NCI-H2029 (cell line): ENCODE data around the gene MAGI1.
A peak's percentile ranks its signal among the peaks of the same experiment; 100 is the strongest.

Source experiments
- DNase-seq: peaks from one replicate; lab custom pipeline; 2025; lab: John Stamatoyannopoulos, UW

The MAGI1 gene

DNA sequence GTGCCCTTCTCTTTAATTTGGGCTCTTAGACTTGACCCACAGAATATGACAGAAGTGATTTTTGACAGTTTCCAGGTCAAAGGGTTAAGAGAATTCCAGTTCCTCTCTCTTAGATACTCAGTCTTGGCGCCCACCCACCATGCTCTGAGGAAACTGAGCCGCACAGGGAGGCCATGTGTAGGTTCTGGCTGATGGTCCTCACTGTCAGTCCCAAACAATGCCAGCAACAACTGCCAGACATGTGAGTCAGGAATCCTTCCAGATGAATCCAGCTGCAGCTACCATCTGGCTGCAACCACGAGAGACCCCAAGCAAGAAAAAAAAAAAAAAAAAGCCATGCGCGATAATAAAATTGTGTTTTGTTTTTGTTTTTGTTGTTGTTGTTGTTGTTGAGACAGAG, 326.6 kb downstream of the MAGI1 start:
- DNase-seq, result no peak

DNA sequence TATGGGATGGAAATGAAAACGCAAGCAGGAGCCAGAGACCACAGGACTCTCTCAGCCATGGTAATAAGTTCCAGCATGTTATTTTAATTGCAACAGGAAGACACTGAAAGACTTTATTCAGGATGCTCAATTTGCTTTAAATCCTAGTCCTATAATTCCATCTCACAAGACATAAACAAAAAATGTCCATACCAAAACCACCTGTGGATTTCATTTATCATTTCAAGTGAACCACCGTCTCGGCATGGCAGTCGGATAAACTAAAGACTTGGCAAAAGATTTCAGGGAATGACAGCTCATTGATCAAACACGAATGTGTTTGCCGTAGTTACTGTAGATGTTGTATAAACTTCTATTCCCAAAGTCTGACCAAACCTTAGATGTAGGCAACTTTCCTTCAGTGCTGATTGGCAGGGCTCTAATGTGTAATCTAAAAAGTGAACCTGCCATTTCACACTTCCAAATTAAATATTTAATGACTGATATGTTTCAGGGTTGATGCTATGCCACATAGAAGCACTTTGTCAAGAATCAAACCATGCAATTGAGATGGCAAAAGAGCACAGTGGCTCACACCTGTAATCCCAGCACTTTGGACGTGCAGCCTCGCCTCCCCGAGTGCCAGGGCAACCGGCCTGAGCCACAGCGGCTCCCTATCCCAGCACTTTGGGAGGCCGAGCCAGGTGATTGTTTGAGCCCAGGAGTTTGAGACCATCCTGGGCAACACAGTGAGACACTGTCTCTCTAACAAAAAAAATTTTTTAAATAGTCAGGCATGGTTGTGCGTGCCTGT, 331.7 kb downstream of the MAGI1 start:
- no peak for DNase-seq

DNA sequence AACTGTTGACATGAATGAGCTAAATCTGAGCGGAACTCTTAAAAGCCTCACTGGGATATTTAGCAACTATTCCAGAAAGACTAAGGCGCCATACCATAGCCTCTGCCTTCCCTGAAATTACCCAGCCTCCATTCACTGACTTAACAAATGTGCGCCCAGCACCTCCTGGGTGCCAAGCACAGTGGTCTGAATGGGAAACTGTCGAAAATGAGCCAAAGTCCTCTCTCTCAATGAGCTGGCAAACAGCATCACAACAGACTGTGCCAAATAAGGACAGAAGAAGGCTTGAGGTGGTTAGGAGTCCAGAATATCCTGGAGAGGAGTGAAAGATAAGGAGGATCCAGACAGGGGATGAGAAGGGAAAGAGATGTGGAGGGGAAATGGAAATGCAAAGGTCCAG, 332.4 kb downstream of the MAGI1 start:
- no peak for DNase-seq

DNA sequence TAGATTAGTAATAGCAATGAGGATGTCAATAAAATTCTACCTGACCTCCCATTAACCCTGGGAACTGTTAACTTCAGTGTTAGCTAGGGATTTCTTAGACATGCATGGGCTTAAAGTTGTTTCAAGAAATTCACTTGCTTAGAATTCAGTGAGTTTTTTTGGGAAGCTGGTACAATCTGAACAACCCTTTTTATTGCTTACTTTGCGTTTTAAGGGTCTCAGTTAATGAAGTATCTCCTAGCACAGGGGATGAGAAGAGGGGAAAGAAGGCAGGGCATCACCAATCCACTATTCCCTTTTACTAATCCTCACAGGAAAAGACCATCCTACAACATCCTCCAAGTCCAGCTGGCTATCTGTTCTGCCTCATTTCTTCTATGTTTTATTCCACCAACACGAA, 334.9 kb downstream of the MAGI1 start:
- no peak for DNase-seq

DNA sequence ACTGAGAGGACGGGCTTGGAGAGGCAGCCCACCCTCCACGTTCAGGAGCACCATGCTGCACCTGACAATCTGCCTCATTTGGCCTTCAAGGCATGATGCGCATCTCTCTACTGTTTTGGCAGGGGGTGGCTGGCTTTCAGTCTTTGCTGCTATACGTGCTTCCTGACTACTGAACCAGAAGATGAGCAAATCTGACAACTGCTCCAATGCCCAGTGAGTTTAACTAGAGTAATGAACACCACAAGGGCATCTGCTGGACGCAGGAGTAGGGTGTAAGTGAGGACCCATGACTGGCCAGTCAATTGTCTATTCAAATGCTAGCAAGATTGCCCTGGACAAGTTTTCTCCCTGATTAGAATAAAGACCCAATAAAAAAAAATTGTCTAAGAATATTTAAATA, 335.7 kb downstream of the MAGI1 start:
- no peak for DNase-seq

DNA sequence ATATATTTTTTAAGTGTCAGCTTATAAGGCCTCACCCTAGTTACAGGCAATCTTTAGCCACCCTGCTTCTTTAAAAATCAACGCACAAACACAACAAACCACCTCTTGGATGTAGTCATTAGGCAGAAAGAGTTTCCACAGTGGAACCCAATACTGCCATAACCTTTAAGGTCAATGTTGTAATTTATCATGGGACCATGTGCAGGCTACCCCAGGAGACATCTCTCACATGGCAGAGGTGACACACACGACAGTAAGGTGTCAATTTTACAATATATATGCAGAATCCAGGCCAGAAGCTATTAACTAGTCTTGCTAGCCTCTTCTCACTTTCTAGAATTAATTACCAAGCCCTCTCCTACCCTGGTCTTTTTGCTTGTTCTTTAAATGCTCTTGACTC, 336.5 kb downstream of the MAGI1 start:
- no peak for DNase-seq

DNA sequence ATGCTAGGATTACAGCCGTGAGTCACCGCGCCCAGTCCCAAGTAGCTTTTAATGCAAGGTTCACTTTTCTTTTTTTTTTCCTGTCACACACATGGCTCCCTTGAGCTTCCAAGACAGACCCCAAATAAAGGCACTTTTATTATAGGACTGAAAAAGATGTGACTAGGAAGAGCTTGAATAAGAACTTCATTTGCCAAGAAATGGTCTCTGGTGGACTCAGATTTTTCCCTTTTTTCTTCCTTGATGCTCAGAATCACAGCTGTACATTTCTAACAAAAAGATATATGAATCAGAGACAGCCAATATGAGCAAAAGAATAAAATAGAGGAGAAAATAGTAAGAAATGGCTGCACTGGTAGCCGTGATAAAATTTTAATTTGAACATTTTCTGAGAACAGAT, 337.2 kb downstream of the MAGI1 start:
- DNase-seq, result no peak

DNA sequence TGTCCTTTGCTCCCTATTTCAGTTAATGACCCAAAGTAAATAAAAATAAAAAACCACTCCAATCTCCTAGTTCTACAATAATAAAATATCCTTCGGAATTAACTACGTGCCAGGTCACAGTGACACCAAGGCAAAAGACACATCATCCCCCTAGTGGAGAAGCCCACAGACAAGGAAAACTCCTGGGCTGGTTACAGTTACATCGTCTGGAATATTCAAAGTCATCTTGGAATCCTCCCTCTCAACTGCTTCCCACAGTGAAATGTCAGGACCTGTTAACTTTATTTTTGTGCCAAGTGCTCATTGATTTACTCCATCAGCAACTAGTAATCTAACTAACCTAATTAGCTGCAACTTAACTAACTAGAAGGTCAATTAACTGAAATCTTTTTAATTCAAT, 349.3 kb downstream of the MAGI1 start:
- DNase-seq, result no peak

DNA sequence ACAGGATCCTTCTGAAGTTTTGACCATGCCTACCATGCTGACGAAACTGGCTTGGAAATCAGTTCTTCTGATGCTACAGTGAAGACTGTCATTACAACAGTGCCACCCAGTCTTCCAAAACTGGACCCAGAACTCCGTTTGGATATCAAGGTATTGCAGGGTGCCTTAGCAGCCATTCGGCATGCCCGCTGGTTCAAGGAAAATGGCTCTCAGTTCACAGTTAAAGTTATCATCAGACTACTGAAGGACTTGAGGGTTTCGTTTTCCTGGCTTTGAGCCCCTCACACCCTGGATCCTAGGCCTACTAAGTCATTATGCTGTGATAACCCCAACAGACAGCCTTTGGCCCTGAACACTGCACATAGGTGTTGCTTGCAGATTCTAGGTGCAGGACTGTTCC, 351.0 kb downstream of the MAGI1 start:
- no peak for DNase-seq

DNA sequence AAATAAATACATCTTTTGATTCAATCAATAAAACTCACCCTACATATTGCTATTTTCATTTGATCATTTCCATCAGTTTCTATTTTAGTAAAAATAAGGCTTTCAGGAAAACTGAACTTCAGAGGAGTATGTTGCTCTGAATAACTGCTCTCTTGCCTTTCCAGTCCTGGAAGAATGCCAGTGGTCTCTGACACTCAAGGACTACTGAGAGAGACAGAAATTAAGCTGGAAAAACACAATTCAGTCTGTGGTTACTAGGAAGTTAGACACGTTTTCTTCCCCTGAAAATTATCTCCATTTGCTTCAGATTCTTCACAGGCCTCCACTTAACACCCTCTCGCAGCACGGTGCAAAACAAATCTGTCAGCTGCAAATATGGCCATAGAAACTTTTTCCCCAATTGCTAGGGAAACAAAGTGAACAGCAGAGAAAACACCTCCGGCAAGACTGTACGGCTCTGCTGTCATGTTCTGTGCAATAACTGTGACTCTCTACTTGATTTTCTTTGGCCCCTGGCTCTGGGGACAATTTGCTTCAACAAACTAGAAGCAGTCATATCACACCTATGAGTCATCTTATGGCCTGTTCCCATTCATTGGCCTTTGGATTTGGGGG, 353.0 kb downstream of the MAGI1 start:
- no peak for DNase-seq

DNA sequence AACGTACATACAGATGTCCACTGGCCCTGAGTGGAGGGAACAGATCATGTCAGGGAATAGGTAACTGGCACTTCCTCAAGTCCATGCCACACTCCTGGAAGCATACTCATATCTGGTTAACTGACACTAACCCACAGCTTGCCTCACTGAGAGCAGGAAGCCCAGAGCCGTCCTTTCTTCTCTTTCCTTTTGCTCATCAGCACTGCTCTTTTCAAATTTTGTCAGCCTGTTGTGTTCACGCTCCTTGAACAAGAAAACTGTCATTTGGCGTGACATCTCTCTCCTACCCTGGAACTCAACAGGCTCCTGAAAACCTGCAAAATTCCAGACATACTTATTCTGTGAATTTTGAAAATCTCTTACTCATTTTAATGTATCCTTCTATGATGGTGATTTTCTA, 360.2 kb downstream of the MAGI1 start:
- DNase-seq, result no peak

DNA sequence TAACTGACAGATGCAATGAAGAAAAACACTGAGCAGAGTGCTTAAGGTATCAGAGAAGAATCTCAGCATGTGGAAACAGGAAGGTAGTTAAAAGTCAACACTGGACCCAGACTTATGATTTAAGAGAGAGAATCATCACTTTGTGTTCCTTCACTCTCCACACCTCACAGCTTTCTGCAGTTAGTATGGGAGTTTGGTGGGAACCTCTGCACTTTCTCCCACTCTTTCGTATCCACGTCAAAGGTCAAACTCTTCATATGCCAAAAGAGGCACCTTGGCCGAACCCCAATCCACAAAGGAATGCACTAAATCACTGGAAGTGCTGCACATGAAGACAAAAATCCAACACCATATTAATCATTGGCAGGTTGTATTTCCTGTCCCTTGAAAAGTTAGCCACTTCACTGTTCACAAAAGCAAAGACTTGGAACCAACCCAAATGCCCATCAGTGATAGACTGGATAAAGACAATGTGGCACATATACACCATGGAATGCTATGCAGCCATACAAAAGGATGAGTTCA, 361.2 kb downstream of the MAGI1 start:
- no peak for DNase-seq

DNA sequence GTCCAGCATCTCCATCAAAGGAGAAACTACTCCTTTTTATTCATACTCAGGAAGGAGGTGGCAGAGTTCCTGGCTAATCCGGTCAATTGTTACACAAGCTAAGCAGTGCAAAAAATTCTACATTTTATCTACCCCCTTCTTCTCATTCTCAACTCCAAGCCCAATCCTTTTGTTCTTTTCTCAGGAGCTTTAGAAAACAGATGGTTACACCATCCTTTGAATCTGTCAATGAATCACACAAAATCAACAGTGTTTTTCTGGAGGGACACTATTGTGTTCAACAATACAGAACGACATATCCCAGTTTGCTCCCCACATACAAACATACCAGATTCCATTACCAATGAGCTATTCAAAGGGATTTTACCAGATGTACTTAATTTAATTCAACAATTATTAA, 362.1 kb downstream of the MAGI1 start:
- DNase-seq, result no peak

DNA sequence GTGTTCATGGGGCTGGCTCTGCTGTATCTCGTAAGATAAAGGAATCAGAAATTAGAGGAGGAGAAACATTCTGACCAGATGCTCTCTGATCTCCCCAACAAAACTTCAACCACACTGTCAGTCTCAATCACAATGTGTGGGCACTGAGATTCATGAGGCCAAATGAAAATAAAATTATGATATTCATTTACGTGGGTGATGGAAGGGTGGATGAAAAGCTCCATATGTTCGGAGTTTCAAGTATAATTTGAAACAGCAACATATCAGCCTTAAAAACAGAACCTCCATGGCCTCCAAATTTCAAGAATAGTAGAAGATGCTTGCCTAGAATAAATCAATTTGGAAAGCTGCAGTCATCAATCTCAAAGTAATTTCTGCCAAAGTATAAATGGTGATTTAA, 363.7 kb downstream of the MAGI1 start:
- DNase-seq, result no peak

DNA sequence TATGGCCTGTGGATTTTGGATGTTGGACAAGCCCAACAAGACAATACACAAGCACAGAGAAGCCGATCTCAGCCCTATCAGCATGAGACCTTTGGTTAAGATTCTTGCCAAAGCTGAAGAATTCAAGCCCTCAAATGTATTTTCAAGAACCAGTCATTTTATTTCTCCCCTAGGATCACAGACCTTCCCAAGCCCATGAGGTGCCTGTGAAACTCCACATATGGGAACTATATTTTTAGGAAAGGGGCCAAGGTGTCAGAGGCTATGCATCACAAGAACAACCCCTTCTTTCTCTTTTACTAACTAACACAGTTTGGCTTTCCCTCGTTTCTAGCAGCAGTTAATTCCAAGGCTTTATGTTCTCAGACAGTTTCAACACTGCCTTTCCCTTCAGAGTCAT, 364.5 kb downstream of the MAGI1 start:
- no peak for DNase-seq

DNA sequence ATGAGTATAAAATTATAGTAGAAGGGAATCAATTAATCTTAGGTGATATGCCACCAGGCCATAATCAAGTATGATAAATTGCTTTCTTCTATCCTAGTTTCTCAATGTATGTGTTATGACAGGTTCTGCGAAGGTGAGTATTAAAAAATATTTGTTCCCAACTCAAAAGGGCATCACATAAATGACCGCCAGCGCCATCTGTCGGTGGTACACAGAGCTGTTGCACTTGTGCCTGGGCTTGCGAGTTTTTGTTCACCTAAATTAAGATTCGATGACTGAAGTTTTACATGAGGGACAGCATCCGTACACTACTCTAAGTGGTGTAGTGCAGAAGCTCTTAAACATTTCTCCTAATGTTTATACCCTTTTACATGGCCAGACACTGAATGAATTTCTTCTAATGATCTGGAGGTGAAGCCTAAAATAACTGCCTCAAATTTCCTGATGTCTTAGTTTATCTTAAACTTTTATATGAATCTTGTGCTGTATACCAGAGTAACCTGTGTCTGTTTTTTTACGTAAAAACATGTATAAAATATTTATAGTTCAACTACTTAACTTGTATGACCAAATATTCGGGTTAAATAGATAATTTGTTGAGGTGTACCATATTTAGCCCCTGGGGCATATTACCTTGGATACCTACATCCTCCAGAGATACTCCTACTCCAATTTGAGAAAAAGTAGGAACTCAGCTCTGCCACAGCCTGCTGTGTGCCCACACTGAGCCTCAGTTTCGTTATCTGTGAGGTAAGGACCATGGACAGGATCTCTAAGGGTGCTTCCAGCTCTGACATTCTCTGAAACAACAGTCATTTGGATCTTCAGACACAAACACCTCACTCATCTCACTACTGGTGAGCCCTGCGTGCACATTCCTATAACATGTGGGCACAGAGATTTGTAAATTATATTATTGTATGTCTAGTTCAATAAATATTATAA, 365.6 kb downstream of the MAGI1 start:
- DNase-seq, result peak; percentile 24

DNA sequence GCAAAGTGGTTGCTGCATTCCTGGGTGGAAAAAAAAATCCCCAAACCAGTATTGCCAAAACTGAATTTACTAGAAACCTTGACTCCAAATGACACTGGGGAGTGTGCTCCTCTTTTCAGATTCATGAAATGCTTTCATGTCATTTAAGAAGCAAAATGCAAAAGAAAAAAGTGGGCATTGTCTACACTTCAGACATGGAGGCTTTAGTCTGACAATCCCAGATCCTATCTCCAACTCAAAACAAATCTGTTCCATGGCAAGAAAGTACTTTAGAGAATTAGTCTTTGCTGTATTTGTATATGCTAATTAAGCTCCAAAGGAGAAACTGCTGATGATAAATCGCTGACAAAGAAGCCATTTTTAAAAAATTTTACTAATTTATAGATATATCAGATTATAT, 366.7 kb downstream of the MAGI1 start:
- no peak for DNase-seq

DNA sequence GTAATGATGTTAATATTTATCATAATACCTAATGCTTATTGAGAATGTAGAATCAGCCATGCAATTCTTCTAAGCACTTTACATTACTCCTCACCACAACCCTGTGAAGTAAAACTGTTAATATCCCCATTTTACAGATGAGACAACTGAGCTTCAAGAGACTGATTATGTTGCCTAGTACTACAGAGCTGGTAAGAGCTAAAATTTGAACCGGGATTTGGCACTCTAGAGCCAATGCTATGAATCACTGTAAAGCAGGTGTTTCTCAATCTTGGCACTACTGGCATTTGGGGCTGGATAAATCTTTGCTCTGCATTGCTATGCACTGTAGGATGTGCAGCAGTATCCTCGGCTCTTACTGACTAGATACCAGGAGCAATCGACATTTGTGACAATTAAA, 367.7 kb downstream of the MAGI1 start:
- no peak for DNase-seq

DNA sequence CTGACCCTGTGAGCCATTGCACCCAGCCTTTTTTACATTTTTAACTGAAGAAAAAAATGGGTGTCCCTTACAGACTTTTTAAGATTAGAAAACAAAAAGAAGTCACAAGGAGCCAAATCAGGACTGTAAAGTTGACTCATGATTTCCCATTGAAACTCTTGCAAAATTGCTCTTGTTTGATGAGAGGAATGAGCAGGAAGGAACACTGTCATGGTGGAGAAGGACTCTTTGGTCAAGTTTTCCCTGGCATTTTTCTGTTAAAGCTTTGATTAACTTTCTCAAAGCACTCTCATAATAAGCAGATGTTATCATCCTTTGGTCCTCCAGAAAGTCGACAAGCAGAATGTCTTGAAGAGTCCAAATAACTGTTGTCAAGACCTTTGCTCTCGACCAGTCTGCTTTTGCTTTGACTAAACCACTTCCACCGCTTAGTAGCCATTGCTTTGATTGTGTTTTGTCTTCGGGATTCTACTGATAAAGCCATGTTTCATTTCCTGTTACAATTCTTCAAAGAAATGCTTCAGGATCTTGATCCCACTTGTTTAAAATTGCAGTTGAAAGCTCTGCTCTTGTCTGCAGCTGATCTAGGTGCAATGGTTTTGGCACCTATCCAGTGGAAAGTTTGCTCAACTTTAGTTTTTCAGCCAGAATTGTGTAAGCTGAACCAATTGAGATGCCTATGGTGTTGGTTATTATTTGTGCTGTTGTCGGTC, 369.4 kb downstream of the MAGI1 start:
- no peak for DNase-seq

DNA sequence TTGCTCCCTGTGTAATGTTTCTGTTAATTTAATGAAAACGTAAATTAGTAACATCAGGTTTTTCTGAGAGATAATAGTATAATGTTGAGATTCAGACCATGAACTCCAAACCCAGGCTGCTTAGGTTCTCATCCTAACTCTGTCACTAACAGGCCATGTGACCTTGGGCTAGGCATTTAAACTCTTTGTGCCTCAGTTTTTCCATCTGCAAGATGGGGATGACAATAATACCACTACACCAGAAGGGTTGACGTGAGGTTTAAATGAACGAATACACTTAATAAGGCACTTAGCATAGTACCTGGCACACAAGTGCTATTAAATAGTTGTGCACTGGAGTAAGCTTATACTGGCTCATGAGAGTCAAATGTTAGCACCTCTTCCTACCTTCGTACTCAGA, 370.8 kb downstream of the MAGI1 start:
- no peak for DNase-seq

DNA sequence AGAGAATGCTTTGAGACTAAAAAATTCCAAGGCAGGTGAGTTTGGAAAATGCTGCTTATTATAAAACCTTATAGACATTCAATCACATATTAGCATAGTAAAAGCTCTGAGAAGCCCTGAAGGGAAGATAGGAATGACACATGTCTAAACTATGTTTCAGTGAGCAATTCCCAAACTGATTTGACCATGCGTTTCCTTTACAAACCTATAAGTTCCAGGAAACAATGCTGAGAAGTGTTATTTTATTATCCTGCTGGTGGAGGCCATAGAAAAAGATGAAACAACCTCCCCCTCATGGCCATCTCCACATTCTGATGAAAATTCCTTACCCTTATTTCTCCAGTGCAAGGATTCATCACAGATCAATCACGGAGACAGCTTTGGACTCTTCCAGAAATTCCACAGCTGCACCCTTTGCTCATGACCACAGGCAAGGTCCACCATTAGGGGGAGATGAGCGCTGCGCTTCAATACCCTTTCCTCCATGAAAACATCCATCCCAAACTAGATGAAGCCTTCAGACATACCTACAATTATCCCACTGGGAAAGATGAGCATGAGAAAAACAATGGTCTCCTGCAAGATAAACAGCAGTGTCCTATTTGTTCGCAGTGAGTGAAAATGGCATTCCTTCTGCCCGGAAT, 372.1 kb downstream of the MAGI1 start:
- no peak for DNase-seq

DNA sequence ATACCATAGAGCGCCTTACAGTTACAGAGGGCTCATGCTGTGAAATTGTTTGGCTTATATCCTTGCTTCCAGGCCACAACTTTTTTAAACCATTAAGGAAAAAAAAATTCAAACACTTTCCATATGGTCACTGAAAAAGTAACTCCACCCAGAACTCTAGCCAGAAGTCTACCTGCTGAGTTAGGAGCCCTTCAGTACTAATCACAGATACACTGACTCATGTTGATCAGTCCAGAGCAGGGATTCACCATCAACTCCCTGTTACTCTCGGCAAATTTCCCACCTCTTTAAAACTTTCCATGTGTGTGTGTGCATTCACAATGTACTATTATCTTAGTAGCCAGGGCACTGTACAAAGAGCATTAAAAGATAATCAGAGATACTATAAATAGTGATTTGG, 372.8 kb downstream of the MAGI1 start:
- no peak for DNase-seq
